OCI-LY7 (cell line): Measurements from ENCODE around the gene EIF3K.

Experiments used
- EZH2phosphoT487 ChIP-seq: fragments of 200-600 bp; sonication (generic); IDR thresholded peaks from 2 replicates; pipeline ENCODE4 v1.6.1; 2018; ENCODE audit warnings: low read depth, borderline replicate concordance, mild to moderate bottlenecking, mixed run types, antibody characterized with exemption, low read length, moderate library complexity, mixed read lengths
- TF ChIP-seq, protein P1 (sequence below): fragments of 200-600 bp; sonication (generic); conservative IDR thresholded peaks from 2 replicates; pipeline ENCODE4 v1.5.1; 2014; ENCODE audit warnings: mild to moderate bottlenecking, antibody characterized with exemption, low read length, moderate library complexity, mixed read lengths

- TF ChIP-seq, protein P1, sequence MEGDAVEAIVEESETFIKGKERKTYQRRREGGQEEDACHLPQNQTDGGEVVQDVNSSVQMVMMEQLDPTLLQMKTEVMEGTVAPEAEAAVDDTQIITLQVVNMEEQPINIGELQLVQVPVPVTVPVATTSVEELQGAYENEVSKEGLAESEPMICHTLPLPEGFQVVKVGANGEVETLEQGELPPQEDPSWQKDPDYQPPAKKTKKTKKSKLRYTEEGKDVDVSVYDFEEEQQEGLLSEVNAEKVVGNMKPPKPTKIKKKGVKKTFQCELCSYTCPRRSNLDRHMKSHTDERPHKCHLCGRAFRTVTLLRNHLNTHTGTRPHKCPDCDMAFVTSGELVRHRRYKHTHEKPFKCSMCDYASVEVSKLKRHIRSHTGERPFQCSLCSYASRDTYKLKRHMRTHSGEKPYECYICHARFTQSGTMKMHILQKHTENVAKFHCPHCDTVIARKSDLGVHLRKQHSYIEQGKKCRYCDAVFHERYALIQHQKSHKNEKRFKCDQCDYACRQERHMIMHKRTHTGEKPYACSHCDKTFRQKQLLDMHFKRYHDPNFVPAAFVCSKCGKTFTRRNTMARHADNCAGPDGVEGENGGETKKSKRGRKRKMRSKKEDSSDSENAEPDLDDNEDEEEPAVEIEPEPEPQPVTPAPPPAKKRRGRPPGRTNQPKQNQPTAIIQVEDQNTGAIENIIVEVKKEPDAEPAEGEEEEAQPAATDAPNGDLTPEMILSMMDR: no peak
- TF ChIP-seq EZH2phosphoT487: no peak
Observed at GRCh38 chr19:38599722-38600121, 19.3 kb upstream of the EIF3K start.
